ENCODE data around the gene FN1.

GRCh38 chr2:215422676-215423075 lies 13.2 kb downstream of the FN1 start:
- TF ChIP-seq POLR2A (IDR thresholded peaks at IDR 0.05) (no peak), CTCF (IDR thresholded peaks at IDR 0.05) (no peak), POLR2AphosphoS5 (IDR thresholded peaks at IDR 0.05) (no peak), EP300 (IDR thresholded peaks at IDR 0.05; ENCODE audit: low read depth) (no peak)

Measured in transverse colon (tissue), 4 donors.